ENCODE data around the gene KCTD16. TPM values are rescaled to one million over a fixed set of nuclear protein-coding genes. Genes with fewer than 3 reads are reported as not detected.

KCTD16 gene
- total RNA-seq, 6 donors from 2014 or later = under 0.01 to 1.7 (median 0.27) TPM

DNA sequence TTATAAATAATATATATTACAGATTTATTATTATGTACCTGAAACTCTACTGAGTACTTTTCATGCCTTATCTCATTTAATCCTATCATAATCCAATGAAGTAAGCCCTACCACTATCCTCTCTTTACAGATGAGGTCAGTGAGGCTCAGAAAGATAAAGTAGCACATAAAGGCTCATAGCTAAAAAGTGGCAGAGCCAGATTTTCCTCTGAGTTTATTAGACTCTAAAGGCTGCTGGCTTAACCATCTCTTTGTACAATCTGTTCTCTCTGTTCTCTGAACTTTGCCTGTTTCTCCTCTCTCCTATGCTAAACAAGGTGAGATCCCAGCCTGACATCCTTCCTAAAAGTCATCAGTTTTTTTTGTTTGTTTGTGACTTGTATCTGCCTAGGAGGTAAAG lies 311.2 kb downstream of the KCTD16 start:
- DNase-seq = no peak
- no peaks in the 10 kb centered on the region for H3K4me1 ChIP-seq
- H3K27me3 ChIP-seq = no peaks in the 10 kb centered on the region
- H3K9me3 ChIP-seq = no peaks in the 10 kb centered on the region
- H3K27ac ChIP-seq = no peak overlapping the region
- no peak overlapping the region for H3K4me3 ChIP-seq
- H3K36me3 ChIP-seq = no peaks in the 10 kb centered on the region
- ATAC-seq (ENCODE audit: low FRiP score in 2 of 2) = no peak
- TF ChIP-seq EP300 (IDR thresholded peaks at IDR 0.05) (no peak), POLR2A (IDR thresholded peaks at IDR 0.05) (no peak), POLR2AphosphoS5 (IDR thresholded peaks at IDR 0.05) (no peak)
- TF ChIP-seq, protein P1, sequence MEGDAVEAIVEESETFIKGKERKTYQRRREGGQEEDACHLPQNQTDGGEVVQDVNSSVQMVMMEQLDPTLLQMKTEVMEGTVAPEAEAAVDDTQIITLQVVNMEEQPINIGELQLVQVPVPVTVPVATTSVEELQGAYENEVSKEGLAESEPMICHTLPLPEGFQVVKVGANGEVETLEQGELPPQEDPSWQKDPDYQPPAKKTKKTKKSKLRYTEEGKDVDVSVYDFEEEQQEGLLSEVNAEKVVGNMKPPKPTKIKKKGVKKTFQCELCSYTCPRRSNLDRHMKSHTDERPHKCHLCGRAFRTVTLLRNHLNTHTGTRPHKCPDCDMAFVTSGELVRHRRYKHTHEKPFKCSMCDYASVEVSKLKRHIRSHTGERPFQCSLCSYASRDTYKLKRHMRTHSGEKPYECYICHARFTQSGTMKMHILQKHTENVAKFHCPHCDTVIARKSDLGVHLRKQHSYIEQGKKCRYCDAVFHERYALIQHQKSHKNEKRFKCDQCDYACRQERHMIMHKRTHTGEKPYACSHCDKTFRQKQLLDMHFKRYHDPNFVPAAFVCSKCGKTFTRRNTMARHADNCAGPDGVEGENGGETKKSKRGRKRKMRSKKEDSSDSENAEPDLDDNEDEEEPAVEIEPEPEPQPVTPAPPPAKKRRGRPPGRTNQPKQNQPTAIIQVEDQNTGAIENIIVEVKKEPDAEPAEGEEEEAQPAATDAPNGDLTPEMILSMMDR (IDR thresholded peaks at IDR 0.05) = no peak

- WGBS, 2 donors = 67 to 77% methylated on average over 9 of the region's 9 CpGs
- no peak for ATAC-seq (ENCODE audit: low FRiP score in 2 of 2)
Measured at GRCh38 chr5:144484124-144484897, 313.6 kb downstream of the KCTD16 start.

GRCh38 chr5:144485540-144485939 lies 314.9 kb downstream of the KCTD16 start:
- Histone ChIP-seq H3K27ac (no peak overlapping the region), H3K4me3 (no peak overlapping the region), H3K36me3 (no peaks in the 10 kb centered on the region), H3K9me3 (no peaks in the 10 kb centered on the region), H3K4me1 (no peaks in the 10 kb centered on the region), H3K27me3 (no peaks in the 10 kb centered on the region)
- no peak for ATAC-seq (ENCODE audit: low FRiP score in 2 of 2)
- no peak for DNase-seq
- TF ChIP-seq EP300 (IDR thresholded peaks at IDR 0.05) (no peak), POLR2AphosphoS5 (IDR thresholded peaks at IDR 0.05) (no peak)
- 82 to 92% methylated on average over 2 of the region's 2 CpGs for WGBS, 2 donors

More at GRCh38 chr5:144484124-144484897, 313.6 kb downstream of the KCTD16 start:
- H3K36me3 ChIP-seq = no peaks in the 10 kb centered on the region
- DNase-seq = no peak
- TF ChIP-seq EP300 (IDR thresholded peaks at IDR 0.05) = no peak
- TF ChIP-seq POLR2AphosphoS5 (IDR thresholded peaks at IDR 0.05) = no peak
- TF ChIP-seq, protein P1 (IDR thresholded peaks at IDR 0.05) = no peak
- TF ChIP-seq POLR2A (IDR thresholded peaks at IDR 0.05) = no peak
- H3K4me3 ChIP-seq = no peak overlapping the region
- H3K27ac ChIP-seq = no peak overlapping the region
- H3K9me3 ChIP-seq = no peaks in the 10 kb centered on the region
- no peaks in the 10 kb centered on the region for H3K27me3 ChIP-seq
- no peaks in the 10 kb centered on the region for H3K4me1 ChIP-seq

GRCh38 chr5:144487207-144487606 lies 316.5 kb downstream of the KCTD16 start:
- no peaks in the 10 kb centered on the region for H3K36me3 ChIP-seq
- no peak overlapping the region for H3K4me3 ChIP-seq
- no peaks in the 10 kb centered on the region for H3K4me1 ChIP-seq
- TF ChIP-seq, protein P1 (IDR thresholded peaks at IDR 0.05) = no peak
- no peak for TF ChIP-seq POLR2A (IDR thresholded peaks at IDR 0.05)
- no peak for TF ChIP-seq EP300 (IDR thresholded peaks at IDR 0.05)
- TF ChIP-seq POLR2AphosphoS5 (IDR thresholded peaks at IDR 0.05) = no peak
- no peak for ATAC-seq (ENCODE audit: low FRiP score in 2 of 2)
- no peaks in the 10 kb centered on the region for H3K9me3 ChIP-seq
- WGBS, 2 donors = 50 to 83% methylated on average over 1 of the region's 1 CpG
- no peaks in the 10 kb centered on the region for H3K27me3 ChIP-seq
- H3K27ac ChIP-seq = no peak overlapping the region
- DNase-seq = no peak

- no peak overlapping the region for H3K27ac ChIP-seq
- ATAC-seq (ENCODE audit: low FRiP score in 2 of 2) (no peak), DNase-seq (no peak)
- no peaks in the 10 kb centered on the region for H3K4me1 ChIP-seq
- TF ChIP-seq, protein P1 (IDR thresholded peaks at IDR 0.05) = no peak
- TF ChIP-seq EP300 (IDR thresholded peaks at IDR 0.05) = no peak
- no peak for TF ChIP-seq POLR2A (IDR thresholded peaks at IDR 0.05)
- no peak for TF ChIP-seq POLR2AphosphoS5 (IDR thresholded peaks at IDR 0.05)
- H3K27me3 ChIP-seq = no peaks in the 10 kb centered on the region
- no peaks in the 10 kb centered on the region for H3K9me3 ChIP-seq
- H3K4me3 ChIP-seq = no peak overlapping the region
- H3K36me3 ChIP-seq = no peaks in the 10 kb centered on the region
Measured at GRCh38 chr5:144487761-144488160, 317.1 kb downstream of the KCTD16 start.

All from upper lobe of left lung (tissue), 6 donors.